Measurements from ENCODE around the gene FGF14.

FGF14 gene

GRCh38 chr13:101916775-101917474 is 484.9 kb downstream of the FGF14 start:
- no peak for TF ChIP-seq CTCF (IDR thresholded peaks at IDR 0.05; ENCODE audit: extremely low read depth, missing control alignments)
- DNase-seq (ENCODE audit: low spot score), result peak; percentile 15

GRCh38 chr13:101916108-101916774 is 485.6 kb downstream of the FGF14 start:
- TF ChIP-seq CTCF (IDR thresholded peaks at IDR 0.05; ENCODE audit: extremely low read depth, missing control alignments), result no peak
- peak; percentile 19 for DNase-seq (ENCODE audit: low spot score)

GRCh38 chr13:101915755-101916107 is 486.1 kb downstream of the FGF14 start:
- no peak for TF ChIP-seq CTCF (IDR thresholded peaks at IDR 0.05; ENCODE audit: extremely low read depth, missing control alignments)
- no peak for DNase-seq (ENCODE audit: low spot score)

- DNase-seq (ENCODE audit: low spot score), result no peak
- no peak for TF ChIP-seq CTCF (IDR thresholded peaks at IDR 0.05; ENCODE audit: extremely low read depth, missing control alignments)
Observed at GRCh38 chr13:101915331-101915730, 486.5 kb downstream of the FGF14 start.

GRCh38 chr13:101911752-101912151 is 490.1 kb downstream of the FGF14 start:
- TF ChIP-seq CTCF (IDR thresholded peaks at IDR 0.05; ENCODE audit: extremely low read depth, missing control alignments), result no peak
- no peak for DNase-seq (ENCODE audit: low spot score)

GRCh38 chr13:101903890-101904289 is 498.0 kb downstream of the FGF14 start:
- no peak for TF ChIP-seq CTCF (IDR thresholded peaks at IDR 0.05; ENCODE audit: extremely low read depth, missing control alignments)
- DNase-seq (ENCODE audit: low spot score), result no peak

GRCh38 chr13:101898676-101899075 is 503.2 kb downstream of the FGF14 start:
- no peak for TF ChIP-seq CTCF (IDR thresholded peaks at IDR 0.05; ENCODE audit: extremely low read depth, missing control alignments)
- no peak for DNase-seq (ENCODE audit: low spot score)

All from GM20000 (cell line).